Measurements from ENCODE around the gene LTBP1.

DNA sequence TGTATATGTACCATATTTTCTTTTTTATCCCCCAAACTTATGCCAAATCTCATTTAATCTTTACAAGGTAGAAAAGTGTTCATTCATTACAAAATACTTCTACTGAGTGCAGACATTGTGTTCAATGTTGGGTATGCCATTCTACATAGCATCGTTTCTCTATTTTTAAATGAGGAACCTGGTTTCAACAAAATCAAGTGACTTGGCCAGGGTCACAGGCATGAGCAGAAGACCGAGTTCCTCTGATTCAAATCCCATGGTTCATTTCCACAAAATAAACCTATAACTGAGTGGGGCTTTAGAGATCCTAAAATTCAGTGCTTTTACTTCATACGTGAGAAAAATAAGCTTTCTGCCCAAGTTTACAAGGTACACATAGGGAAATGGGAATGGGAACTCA lies 448.3 kb downstream of the LTBP1 start:
- TF ChIP-seq, protein P1, sequence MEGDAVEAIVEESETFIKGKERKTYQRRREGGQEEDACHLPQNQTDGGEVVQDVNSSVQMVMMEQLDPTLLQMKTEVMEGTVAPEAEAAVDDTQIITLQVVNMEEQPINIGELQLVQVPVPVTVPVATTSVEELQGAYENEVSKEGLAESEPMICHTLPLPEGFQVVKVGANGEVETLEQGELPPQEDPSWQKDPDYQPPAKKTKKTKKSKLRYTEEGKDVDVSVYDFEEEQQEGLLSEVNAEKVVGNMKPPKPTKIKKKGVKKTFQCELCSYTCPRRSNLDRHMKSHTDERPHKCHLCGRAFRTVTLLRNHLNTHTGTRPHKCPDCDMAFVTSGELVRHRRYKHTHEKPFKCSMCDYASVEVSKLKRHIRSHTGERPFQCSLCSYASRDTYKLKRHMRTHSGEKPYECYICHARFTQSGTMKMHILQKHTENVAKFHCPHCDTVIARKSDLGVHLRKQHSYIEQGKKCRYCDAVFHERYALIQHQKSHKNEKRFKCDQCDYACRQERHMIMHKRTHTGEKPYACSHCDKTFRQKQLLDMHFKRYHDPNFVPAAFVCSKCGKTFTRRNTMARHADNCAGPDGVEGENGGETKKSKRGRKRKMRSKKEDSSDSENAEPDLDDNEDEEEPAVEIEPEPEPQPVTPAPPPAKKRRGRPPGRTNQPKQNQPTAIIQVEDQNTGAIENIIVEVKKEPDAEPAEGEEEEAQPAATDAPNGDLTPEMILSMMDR (conservative IDR thresholded peaks at IDR 0.05; ENCODE audit: low read depth, low read length), result no peak
- TF ChIP-seq EZH2 (IDR thresholded peaks at IDR 0.05; ENCODE audit: borderline replicate concordance, low read depth, low read length, poor library complexity, severe bottlenecking), result no peak
